MM.1S (cell line): ENCODE results near the gene SCNN1G.

Experiments
- DNase-seq: peaks from one replicate; pipeline ENCODE4 v3.0.0-alpha.2; 2015
- H2AFZ ChIP-seq: fragments of 300-600 bp; sonication (generic); 2 replicates; pipeline ENCODE4 v1.6.0; 2016; ENCODE audit warnings: antibody characterized with exemption, low read length
- H3F3A ChIP-seq: fragments of 300-600 bp; sonication (generic); 2 replicates; pipeline ENCODE4 v1.6.1; 2016; ENCODE audit warnings: mild to moderate bottlenecking, antibody characterized with exemption, low read length, moderate library complexity, mixed read lengths; ENCODE audit not compliant: insufficient read depth
- H3K27ac ChIP-seq: fragments of 300-600 bp; sonication (generic); 2 replicates; pipeline ENCODE4 v1.5.1; 2016; ENCODE audit warnings: mild to moderate bottlenecking, low read length
- H3K27me3 ChIP-seq: fragments of 300-600 bp; sonication (generic); replicated peaks from 2 replicates; pipeline ENCODE4 v1.6.0; 2016; ENCODE audit warnings: low read length; ENCODE audit not compliant: insufficient read depth
- H3K36me3 ChIP-seq: fragments of 300-600 bp; sonication (generic); replicated peaks from 2 replicates; pipeline ENCODE4 v1.6.1; 2016; ENCODE audit warnings: mild to moderate bottlenecking, low read length, mixed read lengths; ENCODE audit not compliant: insufficient read depth
- H3K4me1 ChIP-seq: fragments of 300-600 bp; sonication (generic); 2 replicates; pipeline ENCODE4 v1.6.1; 2016; ENCODE audit warnings: low read length, mixed read lengths
- H3K4me2 ChIP-seq: fragments of 300-600 bp; sonication (generic); 2 replicates; pipeline ENCODE4 v1.6.0; 2016; ENCODE audit warnings: low read depth, low read length
- H3K4me3 ChIP-seq: fragments of 300-600 bp; sonication (generic); 2 replicates; pipeline ENCODE4 v1.5.1; 2016; ENCODE audit warnings: low read length, mixed read lengths
- H3K79me2 ChIP-seq: fragments of 300-600 bp; sonication (generic); 2 replicates; pipeline ENCODE4 v1.6.1; 2016; ENCODE audit warnings: mixed run types, low read length, mixed read lengths
- H3K9ac ChIP-seq: fragments of 300-600 bp; sonication (generic); 2 replicates; pipeline ENCODE4 v1.6.1; 2016; ENCODE audit warnings: low read length, mixed read lengths
- H3K9me2 ChIP-seq: fragments of 300-600 bp; sonication (generic); replicated peaks from 2 replicates; pipeline ENCODE4 v1.6.1; 2016; ENCODE audit warnings: mild to moderate bottlenecking, low read length, mixed read lengths; ENCODE audit not compliant: insufficient read depth
- H3K9me3 ChIP-seq: fragments of 300-600 bp; sonication (generic); replicated peaks from 2 replicates; pipeline ENCODE4 v1.6.1; 2016; ENCODE audit warnings: mild to moderate bottlenecking, low read length, mixed read lengths; ENCODE audit not compliant: insufficient read depth
- H4K20me1 ChIP-seq: fragments of 300-600 bp; sonication (generic); 2 replicates; pipeline ENCODE4 v1.6.1; 2016; ENCODE audit warnings: mild to moderate bottlenecking, low read length, moderate library complexity, mixed read lengths; ENCODE audit not compliant: insufficient read depth
- CTCF ChIP-seq: fragments of 300-600 bp; sonication (generic); IDR thresholded peaks from 2 replicates; pipeline ENCODE4 v1.5.1; 2016; ENCODE audit warnings: antibody characterized with exemption, low read length, mixed read lengths
- EZH2 ChIP-seq: fragments of 300-600 bp; sonication (generic); optimal IDR thresholded peaks from 2 replicates; pipeline ENCODE3; 2017; ENCODE audit warnings: low read depth, mild to moderate bottlenecking, antibody characterized with exemption, low read length, mixed read lengths
- EZH2phosphoT487 ChIP-seq: fragments of 300-600 bp; sonication (generic); IDR thresholded peaks from 2 replicates; pipeline ENCODE4 v1.6.1; 2018; ENCODE audit warnings: antibody characterized with exemption, low read length

SCNN1G gene

GRCh38 chr16:23174622-23175021, 7.9 kb upstream of the SCNN1G start:
- no peak overlapping the region for H3K4me2 ChIP-seq
- no peak overlapping the region for H3K27ac ChIP-seq
- no peaks in the 10 kb centered on the region for H3F3A ChIP-seq
- no peak for DNase-seq
- no peak for TF ChIP-seq CTCF
- no peaks in the 10 kb centered on the region for H3K4me1 ChIP-seq
- H3K9ac ChIP-seq: no peak overlapping the region
- no peaks in the 10 kb centered on the region for H3K9me2 ChIP-seq
- no peak overlapping the region for H2AFZ ChIP-seq
- H3K4me3 ChIP-seq: no peak overlapping the region
- H3K36me3 ChIP-seq: no peaks in the 10 kb centered on the region
- no peaks in the 10 kb centered on the region for H3K27me3 ChIP-seq
- H3K79me2 ChIP-seq: no peaks in the 10 kb centered on the region
- H3K9me3 ChIP-seq: no peaks in the 10 kb centered on the region
- no peaks in the 10 kb centered on the region for H4K20me1 ChIP-seq

- Histone ChIP-seq H3K4me1 (no peaks in the 10 kb centered on the region), H3K9ac (no peak overlapping the region), H3K4me3 (no peak overlapping the region), H3K9me2 (no peaks in the 10 kb centered on the region), H3K27me3 (no peaks in the 10 kb centered on the region), H3K4me2 (no peak overlapping the region), H3F3A (no peaks in the 10 kb centered on the region), H3K79me2 (no peaks in the 10 kb centered on the region), H4K20me1 (no peaks in the 10 kb centered on the region), H2AFZ (no peak overlapping the region), H3K9me3 (no peaks in the 10 kb centered on the region), H3K27ac (no peak overlapping the region), H3K36me3 (no peaks in the 10 kb centered on the region)
- TF ChIP-seq EZH2phosphoT487 (no peak), CTCF (no peak), EZH2 (no peak)
- no peak for DNase-seq
Observed at GRCh38 chr16:23175651-23176050, 6.9 kb upstream of the SCNN1G start.

DNA sequence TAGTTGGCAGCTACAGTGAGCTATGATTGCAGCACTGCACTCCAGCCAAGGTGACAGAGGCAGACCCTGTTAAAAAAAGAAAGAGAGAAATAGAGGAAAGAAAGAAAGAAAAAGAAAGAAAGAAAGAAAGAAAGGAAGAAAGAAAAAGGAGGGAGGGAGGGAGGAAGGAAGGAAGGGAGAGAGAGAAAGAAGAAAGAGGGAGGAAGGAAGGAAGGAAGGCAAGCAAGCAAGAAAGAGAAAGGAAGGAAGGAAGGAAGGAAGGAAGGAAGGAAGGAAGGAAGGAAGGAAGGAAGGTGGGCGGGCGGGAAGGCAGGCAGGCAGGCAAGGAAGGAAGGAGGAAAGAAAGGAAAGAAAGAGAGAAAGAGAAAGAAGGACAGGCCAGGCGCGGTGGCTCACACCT, 1.0 kb upstream of the SCNN1G start:
- Histone ChIP-seq H3K9me3 (no peaks in the 10 kb centered on the region), H3K9ac (no peak overlapping the region), H4K20me1 (no peaks in the 10 kb centered on the region), H3K27me3 (no peaks in the 10 kb centered on the region), H3K4me1 (peaks cover 8% of the 10 kb centered on the region; the same call in 1 of the 2 replicates), H3F3A (no peaks in the 10 kb centered on the region), H3K4me3 (no peak overlapping the region), H3K36me3 (no peaks in the 10 kb centered on the region), H3K4me2 (no peak overlapping the region), H2AFZ (no peak overlapping the region), H3K9me2 (no peaks in the 10 kb centered on the region), H3K27ac (no peak overlapping the region), H3K79me2 (peaks cover 27% of the 10 kb centered on the region)
- no peak for DNase-seq
- TF ChIP-seq EZH2phosphoT487 (no peak), EZH2 (no peak), CTCF (no peak)
